Measurements from ENCODE around the gene TMEM151B. TPM values are rescaled to one million over a fixed set of nuclear protein-coding genes. Genes with fewer than 3 reads are reported as not detected.

TMEM151B gene
- total RNA-seq, 1 donor from 2014 or later, result 0.09 TPM

- no peak for DNase-seq (ENCODE audit: low read depth)
- Histone ChIP-seq H3K36me3 (ENCODE audit: insufficient read depth, low read length) (no peaks in the 10 kb centered on the region), H2AFZ (ENCODE audit: low read depth, low read length) (no peak overlapping the region), H3K27me3 (ENCODE audit: insufficient read depth, low read length) (peaks cover 40% of the 10 kb centered on the region), H3K9ac (ENCODE audit: low read length) (no peak overlapping the region), H3K4me2 (ENCODE audit: low read length) (no peak overlapping the region), H3K4me3 (ENCODE audit: insufficient read depth, low read depth, low read length) (no peak overlapping the region), H3K9me3 (ENCODE audit: insufficient read depth, low read depth, low read length) (no peaks in the 10 kb centered on the region), H4K20me1 (ENCODE audit: insufficient read depth, low read length) (peaks cover 22% of the 10 kb centered on the region), H3K27ac (ENCODE audit: low read depth, low read length) (no peak overlapping the region), H3K4me1 (ENCODE audit: insufficient read depth, low read length) (peaks cover 17% of the 10 kb centered on the region), H3K79me2 (ENCODE audit: insufficient read depth, low read length) (peaks cover 13% of the 10 kb centered on the region)
- Mint-ChIP-seq H3K36me3 (ENCODE audit: low read depth, unreplicated experiment) (no peaks in the 10 kb centered on the region), H3K9me3 (ENCODE audit: unreplicated experiment) (no peaks in the 10 kb centered on the region), H3K4me3 (ENCODE audit: unreplicated experiment) (no peak overlapping the region), H3K27ac (ENCODE audit: unreplicated experiment) (no peak overlapping the region), H3K4me1 (ENCODE audit: low read depth, unreplicated experiment) (peaks cover 14% of the 10 kb centered on the region), H3K27me3 (ENCODE audit: low read depth, unreplicated experiment) (peaks cover 45% of the 10 kb centered on the region)
- FAIRE-seq, result no peak
- TF ChIP-seq EZH2 (IDR thresholded peaks at IDR 0.05; ENCODE audit: insufficient read depth, low read length) (no peak), CTCF (IDR thresholded peaks at IDR 0.05; ENCODE audit: insufficient read depth, low read depth, low read length) (peak; percentile 96)
Observed at GRCh38 chr6:44268095-44268628, 2.1 kb upstream of the TMEM151B start.

GRCh38 chr6:44269178-44269920, 901 bp upstream of the TMEM151B start:
- no peak for FAIRE-seq
- Histone ChIP-seq H3K9ac (ENCODE audit: low read length) (no peak overlapping the region), H3K4me1 (ENCODE audit: insufficient read depth, low read length) (peaks cover 5% of the 10 kb centered on the region), H3K4me2 (ENCODE audit: low read length) (no peak overlapping the region), H4K20me1 (ENCODE audit: insufficient read depth, low read length) (peaks cover 12% of the 10 kb centered on the region), H3K4me3 (ENCODE audit: insufficient read depth, low read depth, low read length) (no peak overlapping the region), H2AFZ (ENCODE audit: low read depth, low read length) (no peak overlapping the region), H3K36me3 (ENCODE audit: insufficient read depth, low read length) (no peaks in the 10 kb centered on the region), H3K27ac (ENCODE audit: low read depth, low read length) (no peak overlapping the region), H3K79me2 (ENCODE audit: insufficient read depth, low read length) (peaks cover 5% of the 10 kb centered on the region), H3K27me3 (ENCODE audit: insufficient read depth, low read length) (peaks cover 40% of the 10 kb centered on the region), H3K9me3 (ENCODE audit: insufficient read depth, low read depth, low read length) (no peaks in the 10 kb centered on the region)
- Mint-ChIP-seq H3K27me3 (ENCODE audit: low read depth, unreplicated experiment) (peaks cover 53% of the 10 kb centered on the region), H3K9me3 (ENCODE audit: unreplicated experiment) (no peaks in the 10 kb centered on the region), H3K27ac (ENCODE audit: unreplicated experiment) (no peak overlapping the region), H3K4me1 (ENCODE audit: low read depth, unreplicated experiment) (peaks cover 4% of the 10 kb centered on the region), H3K4me3 (ENCODE audit: unreplicated experiment) (peak overlapping the region; percentile 78), H3K36me3 (ENCODE audit: low read depth, unreplicated experiment) (no peaks in the 10 kb centered on the region)
- no peak for DNase-seq (ENCODE audit: low read depth)
- TF ChIP-seq CTCF (IDR thresholded peaks at IDR 0.05; ENCODE audit: insufficient read depth, low read depth, low read length) (no peak), EZH2 (IDR thresholded peaks at IDR 0.05; ENCODE audit: insufficient read depth, low read length) (no peak)

All from astrocyte (in vitro differentiated cells and primary cell).